ENCODE measurements around the gene WDR27.

GRCh38 chr6:169710009-169710408 is 8.2 kb upstream of the WDR27 start:
- TF ChIP-seq CTCF (IDR thresholded peaks at IDR 0.05; ENCODE audit: borderline replicate concordance, extremely low read depth, low read length, poor library complexity, severe bottlenecking) (no peak), EZH2 (IDR thresholded peaks at IDR 0.05; ENCODE audit: borderline replicate concordance, low read depth, low read length, severe bottlenecking) (no peak)

Measured in DND-41 (cell line).